Smooth muscle cell (in vitro differentiated cells): ENCODE results near the gene FAM120B. TPM values are rescaled to one million over a fixed set of nuclear protein-coding genes. Genes with fewer than 3 reads are reported as not detected.
"Not testable (repeated sequence)": the region's sequence is repeated elsewhere in the genome, so short reads cannot be mapped to it uniquely, and the experiment has no call there.

Experiments used
- DNase-seq: peaks from one replicate; lab custom pipeline; 2025; ENCODE audit not compliant: unreplicated experiment; lab: John Stamatoyannopoulos, UW
- H2AFZ ChIP-seq: fragments of 200-600 bp; sonication (generic); 2 replicates; pipeline ENCODE4 v1.6.0; 2016; ENCODE audit warnings: antibody characterized with exemption, low read depth, mild to moderate bottlenecking
- H3F3A ChIP-seq: fragments of 200-600 bp; sonication (generic); 2 replicates; pipeline ENCODE4 v1.6.0; 2017; ENCODE audit warnings: antibody characterized with exemption, low read depth
- H3K27ac ChIP-seq: fragments of 200-600 bp; sonication (generic); 2 replicates; pipeline ENCODE4 v1.5.1; 2016; ENCODE audit warnings: low read depth, mild to moderate bottlenecking
- H3K27me3 ChIP-seq: fragments of 200-600 bp; sonication (generic); 2 replicates; pipeline ENCODE4 v1.6.1; 2016; ENCODE audit warnings: low read depth, mild to moderate bottlenecking
- H3K36me3 ChIP-seq: fragments of 200-600 bp; sonication (generic); 2 replicates; pipeline ENCODE4 v1.5.1; 2016; ENCODE audit warnings: low read depth
- H3K4me1 ChIP-seq: fragments of 200-600 bp; sonication (generic); 2 replicates; pipeline ENCODE4 v1.5.1; 2016; ENCODE audit warnings: low read depth
- H3K4me2 ChIP-seq: fragments of 200-600 bp; sonication (generic); 2 replicates; pipeline ENCODE4 v1.6.0; 2016; ENCODE audit warnings: mild to moderate bottlenecking
- H3K4me3 ChIP-seq: fragments of 200-600 bp; sonication (generic); 2 replicates; pipeline ENCODE4 v1.5.1; 2016; ENCODE audit warnings: mild to moderate bottlenecking
- H3K79me2 ChIP-seq: fragments of 200-600 bp; sonication (generic); 2 replicates; pipeline ENCODE4 v1.6.0; 2016; ENCODE audit warnings: low read depth, mild to moderate bottlenecking
- H3K9ac ChIP-seq: fragments of 200-600 bp; sonication (generic); 2 replicates; pipeline ENCODE4 v1.6.0; 2016; ENCODE audit warnings: low read depth
- H3K9me3 ChIP-seq: fragments of 200-600 bp; sonication (generic); replicated peaks from 2 replicates; pipeline ENCODE4 v1.5.1; 2016; ENCODE audit warnings: low read depth
- H4K20me1 ChIP-seq: fragments of 200-600 bp; sonication (generic); 2 replicates; pipeline ENCODE4 v1.6.0; 2016; ENCODE audit warnings: low read depth
- WGBS: methylation state at CpG from one replicate; pipeline ENCODE4 v1.1.7; 2016; ENCODE audit warnings: low lambda C conversion rate; 5-methylcytosine and 5-hydroxymethylcytosine counted together
- polyA plus RNA-seq: library from polyadenylated mRNA; unstranded; fragments of >200 nt; fragmentation: Nextera tagmentation; extraction: Ambion mirVana; gene quantifications from 2 replicates; pipeline ENCODE4 v1.2.1, GENCODE V29; 2016
- total RNA-seq: library from RNA; depleted of rRNA; stranded (reverse); fragments of >200 nt; gene quantifications from 2 replicates; pipeline ENCODE4 v1.2.3, GENCODE V29; 2014
- TF ChIP-seq, protein P1 (sequence below): fragments of 200-600 bp; sonication (generic); IDR thresholded peaks from 2 replicates; pipeline ENCODE4 v1.5.1; 2017; ENCODE audit warnings: borderline replicate concordance, mild to moderate bottlenecking, antibody characterized with exemption; ENCODE audit not compliant: insufficient read depth, poor library complexity, severe bottlenecking

FAM120B gene
- total and polyA plus RNA-seq, 2 experiments from 2014 or later, result 17.8 to 26.3 TPM

DNA sequence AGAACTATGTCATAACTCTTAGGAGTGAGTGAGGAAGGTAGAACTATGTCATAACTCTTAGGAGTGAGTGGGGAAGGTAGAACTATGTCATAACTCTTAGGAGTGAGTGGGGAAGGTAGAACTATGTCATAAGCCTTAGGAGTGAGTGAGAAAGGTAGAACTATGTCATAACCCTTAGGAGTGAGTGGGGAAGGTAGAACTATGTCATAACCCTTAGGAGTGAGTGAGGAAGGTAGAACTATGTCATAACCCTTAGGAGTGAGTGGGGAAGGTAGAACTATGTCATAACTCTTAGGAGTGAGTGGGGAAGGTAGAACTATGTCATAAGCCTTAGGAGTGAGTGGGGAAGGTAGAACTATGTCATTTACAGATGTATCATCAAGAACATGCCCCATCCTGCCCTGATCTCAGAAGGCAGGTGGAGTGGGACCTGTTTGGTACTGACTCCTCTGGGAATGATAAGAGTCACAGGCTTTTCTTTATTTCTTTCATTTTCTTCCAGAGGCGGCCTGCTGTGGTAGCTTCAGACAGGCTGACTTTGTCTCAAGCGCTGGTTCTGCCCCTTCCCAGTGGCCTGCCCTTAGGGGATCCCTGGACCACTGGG lies 93.5 kb downstream of the FAM120B start:
- 44% methylated on average over 2 of the region's 2 CpGs for WGBS
- not testable (repeated sequence) for H3K27me3 ChIP-seq, H3K27ac ChIP-seq, H3K9me3 ChIP-seq, H3K79me2 ChIP-seq, H3K4me3 ChIP-seq, H4K20me1 ChIP-seq, H3K36me3 ChIP-seq, H3K4me2 ChIP-seq, H2AFZ ChIP-seq, H3K9ac ChIP-seq, DNase-seq
- H3F3A ChIP-seq, result peaks cover 14% of the 10 kb centered on the region
- H3K4me1 ChIP-seq, result peaks cover 25% of the 10 kb centered on the region

DNA sequence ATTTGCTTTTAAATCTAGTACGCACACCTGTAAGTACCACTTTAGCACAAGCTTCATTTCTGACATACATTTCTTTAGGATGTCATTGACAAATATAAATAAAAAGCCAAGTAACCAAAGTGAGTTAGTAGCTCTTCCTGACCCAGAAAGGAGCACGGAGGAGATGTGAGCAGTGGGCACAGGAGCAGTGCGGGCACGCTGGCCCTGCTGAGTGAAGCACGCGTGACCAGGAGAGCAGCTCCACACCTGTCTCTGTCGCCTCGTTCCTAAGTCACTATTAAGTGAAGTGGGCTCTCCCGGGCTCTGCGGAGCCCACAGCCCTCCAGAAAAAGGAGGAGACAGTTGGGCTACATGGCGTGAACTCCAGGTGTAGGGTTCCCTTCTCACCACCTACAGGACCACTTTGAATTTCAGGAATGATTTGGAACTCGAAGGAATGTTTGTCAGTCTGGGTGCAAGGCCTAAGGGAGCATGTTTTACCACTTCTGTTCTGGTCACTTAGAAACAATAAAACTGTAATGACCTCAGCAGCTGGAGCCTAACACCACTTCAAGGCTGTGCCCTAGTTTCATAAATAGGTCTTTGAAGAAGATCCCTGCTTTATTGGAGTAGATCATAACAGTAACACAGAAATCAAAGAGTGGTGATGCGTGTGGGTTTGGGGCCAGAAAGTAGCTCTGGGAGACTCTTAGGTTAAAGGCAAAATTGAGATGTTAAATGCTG lies 95.9 kb downstream of the FAM120B start:
- H3K4me1 ChIP-seq, result peaks cover 25% of the 10 kb centered on the region
- H3K4me2 ChIP-seq, result peak overlapping the region; percentile 41
- DNase-seq, result no peak
- H3K27me3 ChIP-seq, result no peaks in the 10 kb centered on the region
- no peaks in the 10 kb centered on the region for H3K36me3 ChIP-seq
- H3F3A ChIP-seq, result peaks cover 27% of the 10 kb centered on the region
- no peak overlapping the region for H3K4me3 ChIP-seq
- H3K9me3 ChIP-seq, result no peaks in the 10 kb centered on the region
- H3K27ac ChIP-seq, result peak overlapping the region; percentile 95
- TF ChIP-seq, protein P1, sequence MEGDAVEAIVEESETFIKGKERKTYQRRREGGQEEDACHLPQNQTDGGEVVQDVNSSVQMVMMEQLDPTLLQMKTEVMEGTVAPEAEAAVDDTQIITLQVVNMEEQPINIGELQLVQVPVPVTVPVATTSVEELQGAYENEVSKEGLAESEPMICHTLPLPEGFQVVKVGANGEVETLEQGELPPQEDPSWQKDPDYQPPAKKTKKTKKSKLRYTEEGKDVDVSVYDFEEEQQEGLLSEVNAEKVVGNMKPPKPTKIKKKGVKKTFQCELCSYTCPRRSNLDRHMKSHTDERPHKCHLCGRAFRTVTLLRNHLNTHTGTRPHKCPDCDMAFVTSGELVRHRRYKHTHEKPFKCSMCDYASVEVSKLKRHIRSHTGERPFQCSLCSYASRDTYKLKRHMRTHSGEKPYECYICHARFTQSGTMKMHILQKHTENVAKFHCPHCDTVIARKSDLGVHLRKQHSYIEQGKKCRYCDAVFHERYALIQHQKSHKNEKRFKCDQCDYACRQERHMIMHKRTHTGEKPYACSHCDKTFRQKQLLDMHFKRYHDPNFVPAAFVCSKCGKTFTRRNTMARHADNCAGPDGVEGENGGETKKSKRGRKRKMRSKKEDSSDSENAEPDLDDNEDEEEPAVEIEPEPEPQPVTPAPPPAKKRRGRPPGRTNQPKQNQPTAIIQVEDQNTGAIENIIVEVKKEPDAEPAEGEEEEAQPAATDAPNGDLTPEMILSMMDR, result no peak
- H2AFZ ChIP-seq, result no peak overlapping the region
- WGBS, result 88% methylated on average over 13 of the region's 13 CpGs
- H4K20me1 ChIP-seq, result no peaks in the 10 kb centered on the region
- no peaks in the 10 kb centered on the region for H3K79me2 ChIP-seq
- no peak overlapping the region for H3K9ac ChIP-seq

DNA sequence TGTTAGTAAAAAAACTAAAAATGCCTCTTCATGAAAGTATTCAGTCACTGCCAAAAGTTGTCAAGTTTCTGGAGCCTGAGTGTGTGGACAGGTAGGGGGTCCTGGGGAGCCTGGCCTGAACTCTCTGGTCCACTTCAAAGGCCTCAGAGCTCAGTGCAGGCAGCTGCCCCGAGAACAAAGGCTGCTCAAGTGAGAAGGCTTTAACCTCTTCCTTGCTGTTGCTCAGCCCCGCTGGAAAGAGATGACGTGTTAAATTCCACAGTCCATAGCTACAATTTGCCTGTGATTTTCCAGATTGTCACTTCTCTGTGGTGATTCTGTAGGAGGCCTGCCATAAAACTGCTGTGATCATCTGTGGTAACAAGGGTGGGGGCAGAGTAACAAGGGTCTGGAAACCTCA lies 96.9 kb downstream of the FAM120B start:
- Histone ChIP-seq H3K4me1 (peaks cover 25% of the 10 kb centered on the region), H2AFZ (no peak overlapping the region), H3K9ac (peak overlapping the region; percentile 79), H3F3A (peaks cover 27% of the 10 kb centered on the region), H4K20me1 (no peaks in the 10 kb centered on the region), H3K27ac (peak overlapping the region; percentile 95), H3K4me2 (peak overlapping the region; percentile 68), H3K27me3 (no peaks in the 10 kb centered on the region), H3K79me2 (no peaks in the 10 kb centered on the region), H3K4me3 (no peak overlapping the region), H3K36me3 (no peaks in the 10 kb centered on the region), H3K9me3 (no peaks in the 10 kb centered on the region)
- TF ChIP-seq, protein P1, result no peak
- 10% methylated on average over 3 of the region's 3 CpGs for WGBS
- DNase-seq, result no peak

DNA sequence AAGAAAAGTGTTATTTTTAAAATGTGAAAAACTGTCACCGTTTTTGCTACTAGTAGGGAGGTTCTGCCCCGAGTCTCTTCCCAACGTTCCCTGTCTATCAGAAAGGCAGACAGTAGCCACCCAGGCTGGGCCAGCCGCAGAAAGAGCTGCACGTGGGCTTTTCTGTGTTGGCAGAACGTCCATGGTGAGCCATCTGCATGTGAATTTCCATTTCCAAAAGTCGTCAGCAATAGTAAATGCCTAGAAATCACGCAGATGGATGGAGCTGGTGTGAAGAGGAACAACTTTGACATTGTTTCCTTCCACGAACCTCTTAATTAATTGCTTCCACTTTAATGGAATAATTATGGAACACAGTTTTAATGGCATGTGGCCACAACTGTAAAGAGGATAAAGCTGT lies 97.5 kb downstream of the FAM120B start:
- Histone ChIP-seq H3K27ac (peak overlapping the region; percentile 95), H3K4me3 (no peak overlapping the region), H4K20me1 (no peaks in the 10 kb centered on the region), H3K79me2 (no peaks in the 10 kb centered on the region), H3F3A (peaks cover 27% of the 10 kb centered on the region), H3K9ac (peak overlapping the region; percentile 79), H3K4me2 (peak overlapping the region; percentile 68), H3K27me3 (no peaks in the 10 kb centered on the region), H3K4me1 (peaks cover 25% of the 10 kb centered on the region), H3K36me3 (no peaks in the 10 kb centered on the region), H3K9me3 (no peaks in the 10 kb centered on the region), H2AFZ (no peak overlapping the region)
- no peak for DNase-seq
- 45% methylated on average over 9 of the region's 9 CpGs for WGBS
- TF ChIP-seq, protein P1, result no peak
